ENCODE measurements around the gene CEP128.

The CEP128 gene

DNA sequence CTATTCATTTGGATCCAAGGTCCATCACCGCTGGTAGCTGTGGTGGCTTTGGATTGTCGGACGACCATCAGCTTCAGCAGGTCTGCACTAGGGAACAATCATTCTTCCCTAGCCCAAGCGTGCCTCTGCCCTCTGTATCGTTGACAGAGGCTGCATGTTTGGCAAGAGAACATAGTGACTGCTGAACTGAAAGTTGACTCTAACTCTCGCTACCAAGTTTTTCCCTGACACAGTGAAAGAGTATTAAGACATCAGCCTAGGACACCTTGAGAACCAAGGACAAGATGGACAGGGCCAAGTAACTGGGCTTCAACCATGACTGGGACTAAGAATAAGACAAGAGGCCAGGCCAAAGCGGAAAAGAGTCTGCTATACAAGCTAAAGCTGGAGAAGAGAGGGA lies 40.1 kb upstream of the CEP128 start:
- in situ Hi-C loops (cut with MboI; ENCODE audit: low sequenced_read_pairs, unreplicated experiment) = loop anchor here (25.0 kb wide), 1 partner anchor 481 kb away; no protein-coding TSS in a partner anchor
- DNase-seq (ENCODE audit: low spot score) = no peak
- TF ChIP-seq CTCF (IDR thresholded peaks at IDR 0.05; ENCODE audit: borderline replicate concordance, control extremely low read depth, extremely low read depth, insufficient read depth, missing control alignments) = no peak

DNA sequence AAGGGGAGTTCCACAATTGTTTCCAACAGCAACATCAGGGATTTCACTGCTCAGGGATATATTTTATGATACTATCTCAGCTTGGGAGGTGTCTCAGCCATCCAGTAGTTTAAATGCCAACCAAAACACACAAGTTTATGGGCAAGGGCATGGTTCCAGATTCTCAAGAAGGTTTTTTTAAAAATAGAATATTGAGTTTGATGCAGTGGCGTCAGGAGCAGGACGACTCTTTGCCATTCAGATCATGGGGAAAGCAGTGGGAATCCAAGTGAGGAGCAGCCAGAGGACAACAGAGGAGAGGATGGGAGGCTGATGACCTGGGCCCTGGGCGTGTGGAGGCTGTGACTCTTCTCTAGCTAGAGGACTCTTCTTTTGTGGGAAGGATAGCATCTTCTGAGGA lies 39.6 kb upstream of the CEP128 start:
- no peak for DNase-seq (ENCODE audit: low spot score)
- no peak for TF ChIP-seq CTCF (IDR thresholded peaks at IDR 0.05; ENCODE audit: borderline replicate concordance, control extremely low read depth, extremely low read depth, insufficient read depth, missing control alignments)
- in situ Hi-C loops (cut with MboI; ENCODE audit: low sequenced_read_pairs, unreplicated experiment) = loop anchor here (25.0 kb wide), 1 partner anchor 481 kb away; no protein-coding TSS in a partner anchor

DNA sequence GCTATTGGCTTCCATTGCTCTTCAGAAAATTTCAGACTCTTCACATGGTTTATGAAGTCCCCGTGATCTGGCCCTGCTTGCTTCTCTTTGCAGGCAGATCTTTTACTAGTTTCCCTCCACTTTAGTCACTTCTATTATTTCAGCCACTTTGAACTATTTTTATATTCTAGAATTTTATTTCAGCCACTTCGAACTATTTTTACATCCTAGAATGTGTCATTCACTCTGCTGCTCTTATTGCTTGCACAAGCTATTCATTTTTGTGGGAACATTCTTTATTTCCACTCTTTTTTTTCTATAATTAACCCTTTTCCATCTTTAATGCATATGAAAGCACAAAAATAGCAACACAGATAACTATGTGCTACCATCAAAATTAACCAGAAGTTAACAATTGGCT lies 38.4 kb upstream of the CEP128 start:
- in situ Hi-C loops (cut with MboI; ENCODE audit: low sequenced_read_pairs, unreplicated experiment) = loop anchor here (25.0 kb wide), 1 partner anchor 482 kb away; no protein-coding TSS in a partner anchor
- no peak for DNase-seq (ENCODE audit: low spot score)
- no peak for TF ChIP-seq CTCF (IDR thresholded peaks at IDR 0.05; ENCODE audit: borderline replicate concordance, control extremely low read depth, extremely low read depth, insufficient read depth, missing control alignments)

DNA sequence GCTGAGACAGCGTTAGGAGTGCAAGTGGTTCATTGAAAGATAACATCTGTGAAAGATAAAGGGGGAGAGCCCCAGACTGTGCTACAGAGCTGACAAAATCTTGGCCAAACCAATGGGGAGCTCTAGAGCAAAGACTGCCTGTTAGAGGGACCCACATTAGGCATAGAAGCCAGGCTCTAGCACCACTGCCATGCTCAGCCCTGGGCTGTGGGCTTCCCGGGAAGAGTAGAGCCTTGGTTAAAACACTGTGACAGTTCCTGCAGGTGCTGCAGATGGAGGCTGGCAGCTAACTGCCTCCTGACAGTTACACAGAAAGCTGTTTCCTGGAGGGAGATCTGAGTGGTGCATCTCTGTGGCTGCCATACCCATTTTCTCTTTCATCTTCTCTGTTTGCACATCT lies 36.9 kb upstream of the CEP128 start:
- in situ Hi-C loops (cut with MboI; ENCODE audit: low sequenced_read_pairs, unreplicated experiment) = loop anchor here (25.0 kb wide), 1 partner anchor 484 kb away; no protein-coding TSS in a partner anchor
- DNase-seq (ENCODE audit: low spot score) = no peak
- TF ChIP-seq CTCF (IDR thresholded peaks at IDR 0.05; ENCODE audit: borderline replicate concordance, control extremely low read depth, extremely low read depth, insufficient read depth, missing control alignments) = no peak

DNA sequence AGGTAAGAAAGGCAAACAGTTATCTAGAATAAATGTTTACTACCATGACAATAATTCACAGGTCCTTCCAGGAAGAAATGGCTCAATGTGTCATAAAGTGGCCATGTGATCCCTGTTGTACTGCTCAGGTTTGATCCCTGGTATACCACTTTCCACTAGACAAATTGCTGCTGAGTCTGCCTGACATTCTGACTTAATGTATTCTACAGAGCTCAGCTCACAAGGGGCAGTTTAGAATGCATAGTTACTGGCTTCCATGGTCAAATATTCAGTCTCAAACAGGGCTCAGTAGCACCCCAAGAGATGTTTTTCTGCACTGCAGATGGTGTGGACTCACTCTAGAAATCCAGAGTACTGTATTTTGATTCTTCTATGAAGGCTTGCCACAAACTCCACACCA lies 35.7 kb upstream of the CEP128 start:
- TF ChIP-seq CTCF (IDR thresholded peaks at IDR 0.05; ENCODE audit: borderline replicate concordance, control extremely low read depth, extremely low read depth, insufficient read depth, missing control alignments) = no peak
- in situ Hi-C loops (cut with MboI; ENCODE audit: low sequenced_read_pairs, unreplicated experiment) = loop anchor here (25.0 kb wide), 1 partner anchor 485 kb away; no protein-coding TSS in a partner anchor

GRCh38 chr14:80974679-80975078 lies 33.1 kb upstream of the CEP128 start:
- in situ Hi-C loops (cut with MboI; ENCODE audit: low sequenced_read_pairs, unreplicated experiment) = loop anchor here (25.0 kb wide), 1 partner anchor 488 kb away; no protein-coding TSS in a partner anchor
- no peak for DNase-seq (ENCODE audit: low spot score)
- no peak for TF ChIP-seq CTCF (IDR thresholded peaks at IDR 0.05; ENCODE audit: borderline replicate concordance, control extremely low read depth, extremely low read depth, insufficient read depth, missing control alignments)

More for the DNA sequence above, 35.7 kb upstream of the CEP128 start:
- no peak for DNase-seq (ENCODE audit: low spot score)
